Myocyte (in vitro differentiated cells): Measurements from ENCODE around the gene INSL3. TPM values are rescaled to one million over a fixed set of nuclear protein-coding genes. Genes with fewer than 3 reads are reported as not detected.

Experiments used
- total RNA-seq: library from RNA; depleted of rRNA; stranded (reverse); fragments of >200 nt; gene quantifications from 2 replicates; pipeline ENCODE4 v1.2.3, GENCODE V29; 2014

The INSL3 gene
- total RNA-seq, 1 donor from 2014 or later: not detected

Other genes with a start within 250 kb of the INSL3 start
- 0.03 and 0.05 TPM in 2 replicates for gene UNC13A, start 133.2 kb downstream of the INSL3 start, total RNA-seq
- gene MAP1S, start 102.0 kb downstream of the INSL3 start, total RNA-seq: 20.4 and 24.5 TPM in 2 replicates
- gene FCHO1, start 70.0 kb downstream of the INSL3 start, total RNA-seq: 0.05 TPM in 1 of 2 replicates, not detected in the other
- gene B3GNT3, start 26.4 kb downstream of the INSL3 start, total RNA-seq: not detected in 2 replicates
- 0.47 TPM in 1 of 2 replicates, not detected in the other for gene JAK3, start 26.5 kb upstream of the INSL3 start, total RNA-seq
- gene RPL18A, start 38.4 kb upstream of the INSL3 start, total RNA-seq: 777 and 810 TPM in 2 replicates
- not detected in 2 replicates for gene SLC5A5, start 50.4 kb upstream of the INSL3 start, total RNA-seq
- 56.5 and 61.3 TPM in 2 replicates for gene CCDC124, start 111.5 kb upstream of the INSL3 start, total RNA-seq
- not detected in 2 replicates for gene KCNN1, start 145.6 kb upstream of the INSL3 start, total RNA-seq
- gene ARRDC2, start 186.7 kb upstream of the INSL3 start, total RNA-seq: 3.8 and 6.3 TPM in 2 replicates